H9 (cell line): ENCODE measurements around the gene ARF1. TPM values are rescaled to one million over a fixed set of nuclear protein-coding genes. Genes with fewer than 3 reads are reported as not detected.

Source experiments
- DNase-seq: peaks from one replicate; pipeline ENCODE4 v3.0.0-alpha.2; 2017
- H2AFZ ChIP-seq: one replicate; pipeline ENCODE4 v1.6.1; 2013; ENCODE audit warnings: mild to moderate bottlenecking, low read length, control low read depth, moderate library complexity
- H2AK5ac ChIP-seq: 2 replicates; pipeline ENCODE4 v1.6.1; 2013; ENCODE audit warnings: low read length, control low read depth, mixed read lengths; ENCODE audit not compliant: insufficient read length
- H2BK120ac ChIP-seq: one replicate; pipeline ENCODE4 v1.6.1; 2013; ENCODE audit warnings: low read depth, mild to moderate bottlenecking, low read length, control low read depth, inconsistent platforms; ENCODE audit not compliant: poor library complexity, severe bottlenecking
- H2BK12ac ChIP-seq: 2 replicates; pipeline ENCODE4 v1.6.1; 2013; ENCODE audit warnings: low read length, control low read depth, mixed read lengths, low read depth; ENCODE audit not compliant: insufficient read length
- H2BK15ac ChIP-seq: 2 replicates; pipeline ENCODE4 v1.6.1; 2013; ENCODE audit warnings: low read depth, low read length, control low read depth
- H2BK20ac ChIP-seq: one replicate; pipeline ENCODE4 v1.6.1; 2013; ENCODE audit warnings: low read depth, mild to moderate bottlenecking, low read length, control low read depth, inconsistent platforms; ENCODE audit not compliant: poor library complexity, severe bottlenecking
- H2BK5ac ChIP-seq: 2 replicates; pipeline ENCODE4 v1.6.1; 2013; ENCODE audit warnings: low read length, control low read depth, mixed read lengths; ENCODE audit not compliant: insufficient read length
- H3K14ac ChIP-seq: 2 replicates; pipeline ENCODE4 v1.6.1; 2013; ENCODE audit warnings: low read length, control low read depth; ENCODE audit not compliant: insufficient read depth
- H3K18ac ChIP-seq: 2 replicates; pipeline ENCODE4 v1.6.1; 2013; ENCODE audit warnings: low read depth, mild to moderate bottlenecking, mixed read lengths, low read length, control low read depth; ENCODE audit not compliant: insufficient read length
- H3K23ac ChIP-seq: 2 replicates; pipeline ENCODE4 v1.6.1; 2013; ENCODE audit warnings: low read length, control low read depth, mixed read lengths, low read depth; ENCODE audit not compliant: insufficient read length
- H3K23me2 ChIP-seq: 2 replicates; pipeline ENCODE4 v1.6.1; 2013; ENCODE audit warnings: low read depth, mild to moderate bottlenecking, mixed read lengths, low read length, control low read depth; ENCODE audit not compliant: insufficient read length, poor library complexity, severe bottlenecking
- H3K27ac ChIP-seq: 2 replicates; pipeline ENCODE4 v1.5.1; 2013; ENCODE audit warnings: low read length, control low read depth, mixed read lengths, low read depth; ENCODE audit not compliant: insufficient read length
- H3K27me3 ChIP-seq: 2 replicates; pipeline ENCODE4 v1.6.1; 2013; ENCODE audit warnings: low read length, control low read depth, inconsistent platforms; ENCODE audit not compliant: insufficient read depth
- H3K4ac ChIP-seq: 2 replicates; pipeline ENCODE4 v1.6.1; 2013; ENCODE audit warnings: low read depth, mild to moderate bottlenecking, control low read depth, inconsistent platforms, low read length, moderate library complexity
- H3K4me1 ChIP-seq: 2 replicates; pipeline ENCODE4 v1.6.1; 2013; ENCODE audit warnings: low read length, control low read depth, inconsistent platforms; ENCODE audit not compliant: insufficient read depth
- H3K4me2 ChIP-seq: 2 replicates; pipeline ENCODE4 v1.6.1; 2013; ENCODE audit warnings: low read length, control low read depth, mixed read lengths; ENCODE audit not compliant: insufficient read length, insufficient read depth
- H3K56ac ChIP-seq: 2 replicates; pipeline ENCODE4 v1.6.1; 2013; ENCODE audit warnings: low read depth, mild to moderate bottlenecking, mixed read lengths, low read length, control low read depth; ENCODE audit not compliant: insufficient read length
- H3K79me1 ChIP-seq: 2 replicates; pipeline ENCODE4 v1.6.1; 2013; ENCODE audit warnings: low read depth, mild to moderate bottlenecking, moderate library complexity, low read length, control low read depth, inconsistent platforms; ENCODE audit not compliant: insufficient read depth, poor library complexity, severe bottlenecking
- H3K79me2 ChIP-seq: 2 replicates; pipeline ENCODE4 v1.6.1; 2013; ENCODE audit warnings: low read length, control low read depth, inconsistent platforms; ENCODE audit not compliant: insufficient read depth
- H3K9ac ChIP-seq: 2 replicates; pipeline ENCODE4 v1.6.1; 2013; ENCODE audit warnings: low read length, control low read depth, mixed read lengths; ENCODE audit not compliant: insufficient read length; ENCODE audit errors: extremely low read depth
- H3K9me3 ChIP-seq: one replicate; pipeline ENCODE4 v1.6.1; 2013; ENCODE audit warnings: low read depth, low read length, inconsistent platforms; ENCODE audit not compliant: control insufficient read depth
- H3T11ph ChIP-seq: one replicate; pipeline ENCODE4 v1.6.1; 2013; ENCODE audit warnings: mild to moderate bottlenecking, low read length, control low read depth, inconsistent platforms
- H4K20me1 ChIP-seq: one replicate; pipeline ENCODE4 v1.6.1; 2013; ENCODE audit not compliant: control insufficient read depth, insufficient read length, insufficient read depth
- H4K5ac ChIP-seq: 2 replicates; pipeline ENCODE4 v1.6.1; 2013; ENCODE audit warnings: low read depth, mild to moderate bottlenecking, mixed read lengths, low read length, control low read depth; ENCODE audit not compliant: insufficient read length
- H4K8ac ChIP-seq: replicated peaks from 2 replicates; pipeline ENCODE4 v1.6.1; 2013; ENCODE audit warnings: low read length, control low read depth, mixed read lengths, low read depth; ENCODE audit not compliant: insufficient read length
- H4K91ac ChIP-seq: 2 replicates; pipeline ENCODE4 v1.6.1; 2013; ENCODE audit warnings: low read depth, mild to moderate bottlenecking, moderate library complexity, mixed read lengths, low read length, control low read depth; ENCODE audit not compliant: insufficient read length
- H3K27ac Mint-ChIP-seq, 3 experiments: 2 replicates in 2 of 3; 3 replicates in 1 of 3; pipeline ENCODE4 v1.8.0; 2020 to 2021; ENCODE audit warnings: mixed read lengths in 3 of 3, mild to moderate bottlenecking in 1 of 3, moderate library complexity in 1 of 3
- H3K27me3 Mint-ChIP-seq: 2 replicates; pipeline ENCODE4 v1.8.0; 2021; ENCODE audit warnings: low read depth, mild to moderate bottlenecking, moderate library complexity, mixed read lengths
- H3K36me3 Mint-ChIP-seq, 3 experiments: 2 replicates in 2 of 3; 3 replicates in 1 of 3; pipeline ENCODE4 v1.8.0; 2020 to 2021; ENCODE audit warnings: low read depth in 3 of 3, mixed read lengths in 3 of 3; ENCODE audit not compliant: insufficient read depth in 1 of 3
- H3K4me1 Mint-ChIP-seq, 2 experiments: 2 replicates each; pipeline ENCODE4 v1.8.0; 2020; ENCODE audit warnings: mixed read lengths in 2 of 2
- H3K4me3 Mint-ChIP-seq, 2 experiments: 2 replicates in 1 of 2; 3 replicates in 1 of 2; pipeline ENCODE4 v1.8.0; 2020 to 2021; ENCODE audit warnings: mild to moderate bottlenecking in 2 of 2, mixed read lengths in 2 of 2, moderate library complexity in 1 of 2
- H3K9me3 Mint-ChIP-seq, 2 experiments: 2 replicates in 1 of 2; 3 replicates in 1 of 2; pipeline ENCODE4 v1.8.0; 2020; ENCODE audit warnings: mild to moderate bottlenecking in 2 of 2, mixed read lengths in 2 of 2, moderate library complexity in 1 of 2
- CTCF ChIP-seq: fragments of 200-600 bp; sonication (generic); conservative IDR thresholded peaks from 3 replicates; pipeline ENCODE4 v1.8.0; 2021; ENCODE audit warnings: antibody characterized with exemption, mild to moderate bottlenecking
- WGBS: extraction: QIAGEN DNeasy Blood & Tissue Kit; methylation state at CpG from one replicate; pipeline ENCODE4 v1.1.7; 2013; ENCODE audit warnings: missing lambda C conversion rate, low lambda C conversion rate, mixed read lengths; ENCODE audit not compliant: insufficient read length; ENCODE audit errors: extremely low coverage; 5-methylcytosine and 5-hydroxymethylcytosine counted together
- total RNA-seq: library from RNA; stranded (reverse); gene quantifications from 2 replicates; pipeline ENCODE4 v1.2.1, GENCODE V29; 2021

The ARF1 gene
- total RNA-seq, 1 experiment from 2014 or later = 258 TPM

GRCh38 chr1:228041316-228041715, 41.2 kb upstream of the ARF1 start:
- H3K4me1 ChIP-seq = no peaks in the 10 kb centered on the region; the same call in 1 of the 2 replicates
- no peak overlapping the region for H2AFZ ChIP-seq
- no peak overlapping the region for H2AK5ac ChIP-seq
- no peak overlapping the region for H2BK12ac ChIP-seq
- H3K4me2 ChIP-seq = no peak overlapping the region
- no peak overlapping the region for H2BK20ac ChIP-seq
- no peak for DNase-seq
- H2BK5ac ChIP-seq = no peak overlapping the region
- 100% methylated on average over 2 of the region's 2 CpGs for WGBS
- no peaks in the 10 kb centered on the region for H4K20me1 ChIP-seq
- peaks cover 33% of the 10 kb centered on the region; the same call in 1 of the 2 replicates for H3K27me3 ChIP-seq
- H3K79me2 ChIP-seq = no peaks in the 10 kb centered on the region
- H3K23ac ChIP-seq = no peak overlapping the region
- no peak for TF ChIP-seq CTCF
- Mint-ChIP-seq H3K4me3 (no peak overlapping the region), H3K27me3 (peaks cover 22% of the 10 kb centered on the region), H3K36me3 (no peaks in the 10 kb centered on the region; a peak in 1 of 7 replicates), H3K27ac (no peak overlapping the region), H3K4me1 (peaks cover 2 to 13% of the 10 kb centered on the region in 2 experiments; a peak in 3 of 4 replicates), H3K9me3 (peaks cover 0 to under 1% of the 10 kb centered on the region in 2 experiments; a peak in 2 of 5 replicates)
- H3K9me3 ChIP-seq = no peaks in the 10 kb centered on the region
- peaks cover 8% of the 10 kb centered on the region for H3K23me2 ChIP-seq
- H3K18ac ChIP-seq = no peak overlapping the region
- H3K56ac ChIP-seq = no peak overlapping the region
- H2BK15ac ChIP-seq = no peak overlapping the region
- H4K91ac ChIP-seq = no peak overlapping the region
- no peaks in the 10 kb centered on the region for H3K79me1 ChIP-seq
- no peak overlapping the region for H4K8ac ChIP-seq
- no peak overlapping the region for H3K9ac ChIP-seq
- no peak overlapping the region for H4K5ac ChIP-seq
- H3T11ph ChIP-seq = no peak overlapping the region
- H3K14ac ChIP-seq = no peak overlapping the region
- no peak overlapping the region for H2BK120ac ChIP-seq
- no peak overlapping the region for H3K27ac ChIP-seq
- H3K4ac ChIP-seq = no peak overlapping the region
